Upper lobe of right lung (tissue), 1 donor: ENCODE data around the gene ELL. TPM values are rescaled to one million over a fixed set of nuclear protein-coding genes. Genes with fewer than 3 reads are reported as not detected.

ENCODE experiments used
- ATAC-seq: fragments of 200-7000 bp; cut with Tn5 transposase; one replicate; pipeline ENCODE4 v1.9.1; 2020; ENCODE audit warnings: mild to moderate bottlenecking, moderate library complexity
- DNase-seq: peaks from one replicate; pipeline ENCODE4 v3.0.0-alpha.2; 2020
- H3K27ac ChIP-seq: fragments of 200-600 bp; one replicate; pipeline ENCODE4 v1.8.0; 2022
- H3K27me3 ChIP-seq: fragments of 200-600 bp; one replicate; pipeline ENCODE4 v1.8.0; 2022; ENCODE audit warnings: mild to moderate bottlenecking
- H3K36me3 ChIP-seq: fragments of 200-600 bp; one replicate; pipeline ENCODE4 v1.8.0; 2022
- H3K4me1 ChIP-seq: fragments of 200-600 bp; one replicate; pipeline ENCODE4 v1.8.0; 2022
- H3K4me3 ChIP-seq: fragments of 200-600 bp; one replicate; pipeline ENCODE4 v1.8.0; 2022; ENCODE audit warnings: mild to moderate bottlenecking
- H3K9me3 ChIP-seq: fragments of 200-600 bp; one replicate; pipeline ENCODE4 v1.8.0; 2022
- CTCF ChIP-seq: fragments of 200-600 bp; IDR thresholded peaks from one replicate; pipeline ENCODE4 v1.8.0; 2022; ENCODE audit warnings: antibody characterized with exemption
- intact Hi-C: fragments of 100-400 bp; cut with DNase I; formaldehyde crosslinking; loops from one replicate; pipeline ENCODE4 v1.11.0; 2022
- total RNA-seq: library from RNA; stranded (reverse); fragmentation: NEBNext Ultra II Directional; extraction: Animal tissue kit (Norgen Biotek cat#: 25700); gene quantifications from one replicate; pipeline ENCODE4 v1.2.1, GENCODE V29; 2021
- donor health status: DM: no; HTN: yes; CAD: no; lungs with severe emphysema.

ELL gene
- total RNA-seq, 1 donor from 2014 or later = 17.7 TPM

DNA sequence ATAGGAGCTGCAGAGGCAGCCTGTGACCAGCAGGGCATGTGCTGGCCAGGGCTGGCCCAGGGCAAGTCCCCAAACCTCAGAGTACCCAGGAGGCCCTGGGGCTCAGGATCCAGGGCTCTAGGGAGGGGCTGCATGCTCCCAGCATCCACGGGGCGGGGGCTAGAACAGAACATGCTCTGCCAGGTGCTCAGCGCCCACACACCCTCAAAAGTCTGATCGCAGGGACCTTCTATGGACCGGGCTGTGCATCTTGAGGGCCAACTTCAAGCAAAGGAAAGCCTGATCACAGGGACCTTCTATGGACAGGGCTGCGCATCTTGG, 33.5 kb downstream of the ELL start:
- no peak for TF ChIP-seq CTCF
- ATAC-seq = peak; percentile 66
- peaks cover 86% of the 10 kb centered on the region for H3K4me1 ChIP-seq
- no peaks in the 10 kb centered on the region for H3K27me3 ChIP-seq
- H3K9me3 ChIP-seq = no peaks in the 10 kb centered on the region
- H3K4me3 ChIP-seq = no peak overlapping the region
- DNase-seq = no peak
- no peaks in the 10 kb centered on the region for H3K36me3 ChIP-seq
- intact Hi-C loops = no loop called here
- no peak overlapping the region for H3K27ac ChIP-seq

DNA sequence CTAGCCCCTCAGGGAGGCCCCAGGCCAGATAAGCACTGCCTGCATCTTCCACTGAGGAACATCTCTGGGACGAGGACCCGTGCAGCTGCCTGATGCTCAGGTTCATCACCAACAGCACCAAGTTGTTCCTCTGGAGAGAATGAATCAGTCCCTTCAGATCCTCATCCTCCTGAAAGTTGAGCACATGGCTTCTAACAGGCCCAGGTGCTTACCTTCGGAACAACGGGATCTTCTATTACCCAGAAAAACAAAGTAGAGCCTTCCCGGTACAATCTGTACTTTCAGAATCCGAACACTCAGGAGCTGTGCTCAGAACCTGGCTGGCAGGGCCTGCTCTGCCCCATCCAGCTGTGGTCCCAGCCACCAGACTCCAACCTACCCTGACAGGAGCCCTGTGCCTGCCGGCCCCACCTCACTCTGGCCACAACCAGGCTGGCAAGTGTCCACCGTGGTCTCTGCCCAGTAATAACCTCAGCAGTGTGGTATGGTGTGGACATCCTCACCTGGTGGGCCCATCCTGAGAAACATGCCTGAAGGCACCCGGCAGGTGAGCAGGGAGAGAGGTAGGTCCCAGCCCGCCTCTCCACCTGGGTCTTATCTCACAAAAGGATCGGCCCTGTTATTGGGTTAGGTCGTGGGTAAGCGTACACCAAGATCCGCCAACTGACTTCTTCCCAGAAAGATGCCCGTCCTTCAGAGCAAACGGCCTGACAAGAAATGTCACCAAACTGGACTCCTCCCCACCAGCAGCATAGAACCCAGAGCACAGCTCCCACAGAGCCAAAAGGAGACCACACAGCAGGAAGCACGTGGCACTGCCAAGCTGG, 34.1 kb downstream of the ELL start:
- Histone ChIP-seq H3K27me3 (no peaks in the 10 kb centered on the region), H3K27ac (no peak overlapping the region), H3K9me3 (no peaks in the 10 kb centered on the region), H3K4me3 (no peak overlapping the region), H3K4me1 (peaks cover 86% of the 10 kb centered on the region), H3K36me3 (no peaks in the 10 kb centered on the region)
- TF ChIP-seq CTCF = peak; percentile 26
- DNase-seq = no peak
- ATAC-seq = no peak
- intact Hi-C loops = no loop called here

GRCh38 chr19:18486746-18487145, 35.1 kb downstream of the ELL start:
- H3K4me3 ChIP-seq = no peak overlapping the region
- intact Hi-C loops = no loop called here
- peaks cover 76% of the 10 kb centered on the region for H3K4me1 ChIP-seq
- H3K27me3 ChIP-seq = no peaks in the 10 kb centered on the region
- ATAC-seq = no peak
- no peak for DNase-seq
- H3K9me3 ChIP-seq = no peaks in the 10 kb centered on the region
- no peaks in the 10 kb centered on the region for H3K36me3 ChIP-seq
- TF ChIP-seq CTCF = no peak
- peak overlapping the region; percentile 59 for H3K27ac ChIP-seq

DNA sequence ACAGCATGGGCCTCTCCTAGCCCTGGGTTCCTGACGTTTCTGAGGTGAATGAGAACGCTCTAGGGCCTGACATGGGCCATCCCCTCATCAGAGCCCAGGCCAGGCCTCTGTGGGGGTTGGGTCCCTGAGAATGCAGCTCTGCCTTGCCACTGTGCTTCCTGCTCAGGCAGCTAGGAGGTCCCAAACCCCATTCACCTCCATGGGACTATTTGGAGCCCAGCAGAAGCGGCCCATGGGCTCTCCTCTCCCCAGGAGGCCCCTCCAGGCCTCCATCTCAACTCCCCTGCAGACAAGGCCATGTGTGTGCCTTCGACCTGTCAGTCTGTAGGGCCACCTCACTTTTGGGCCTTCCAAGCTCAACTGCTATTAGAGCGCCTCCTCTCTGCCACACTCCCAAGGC, 36.9 kb downstream of the ELL start:
- intact Hi-C loops = no loop called here
- no peak for ATAC-seq
- no peak overlapping the region for H3K27ac ChIP-seq
- peaks cover 83% of the 10 kb centered on the region for H3K4me1 ChIP-seq
- no peak for DNase-seq
- no peaks in the 10 kb centered on the region for H3K27me3 ChIP-seq
- no peaks in the 10 kb centered on the region for H3K9me3 ChIP-seq
- no peak for TF ChIP-seq CTCF
- no peaks in the 10 kb centered on the region for H3K36me3 ChIP-seq
- no peak overlapping the region for H3K4me3 ChIP-seq

DNA sequence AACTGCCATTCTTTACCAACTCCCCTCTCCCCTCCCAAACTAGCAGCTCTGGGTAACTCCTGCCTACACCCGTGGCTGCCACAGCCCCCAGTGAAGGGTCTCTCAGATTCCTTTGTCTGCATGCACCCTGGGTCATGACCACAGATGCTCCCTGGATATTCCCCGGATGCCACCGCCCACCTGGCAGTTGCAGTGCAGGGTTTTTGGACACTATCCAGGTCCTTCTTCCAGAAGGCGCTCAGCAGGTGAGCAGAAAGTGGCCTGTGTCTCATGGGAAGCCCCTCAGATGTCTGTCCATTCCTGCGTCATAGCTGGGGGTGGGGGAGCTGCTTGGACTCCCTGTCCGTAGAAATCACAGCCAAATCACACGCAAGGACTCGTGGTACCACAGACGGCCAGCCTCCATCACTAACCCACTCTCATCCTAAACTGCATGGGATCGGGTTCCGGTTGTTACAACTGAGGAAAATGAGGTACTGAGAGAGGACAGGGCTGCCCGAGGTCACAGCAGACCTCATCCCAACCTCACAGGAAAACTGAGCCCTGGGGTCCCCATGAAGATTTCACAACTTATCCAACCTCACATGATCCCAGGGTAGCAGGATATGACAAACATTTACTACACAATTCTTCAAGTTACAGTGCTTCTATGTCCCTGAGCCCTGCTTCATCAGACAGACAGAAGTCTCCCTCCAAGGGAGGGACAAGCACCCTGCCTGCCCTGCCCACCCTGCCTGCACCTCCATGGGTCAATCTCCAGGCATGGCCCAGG, 38.6 kb downstream of the ELL start:
- no peaks in the 10 kb centered on the region for H3K27me3 ChIP-seq
- intact Hi-C loops = no loop called here
- H3K9me3 ChIP-seq = no peaks in the 10 kb centered on the region
- no peak overlapping the region for H3K27ac ChIP-seq
- no peak for TF ChIP-seq CTCF
- DNase-seq (no peak), ATAC-seq (no peak)
- peaks cover 84% of the 10 kb centered on the region for H3K4me1 ChIP-seq
- no peaks in the 10 kb centered on the region for H3K36me3 ChIP-seq
- no peak overlapping the region for H3K4me3 ChIP-seq
